ENCODE results near the gene INHBC. TPM values are rescaled to one million over a fixed set of nuclear protein-coding genes. Genes with fewer than 3 reads are reported as not detected.
"Not testable (repeated sequence)": the region's sequence is repeated elsewhere in the genome, so short reads cannot be mapped to it uniquely, and the experiment has no call there.

INHBC gene
- total RNA-seq, 1 donor from 2014 or later, result not detected

DNA sequence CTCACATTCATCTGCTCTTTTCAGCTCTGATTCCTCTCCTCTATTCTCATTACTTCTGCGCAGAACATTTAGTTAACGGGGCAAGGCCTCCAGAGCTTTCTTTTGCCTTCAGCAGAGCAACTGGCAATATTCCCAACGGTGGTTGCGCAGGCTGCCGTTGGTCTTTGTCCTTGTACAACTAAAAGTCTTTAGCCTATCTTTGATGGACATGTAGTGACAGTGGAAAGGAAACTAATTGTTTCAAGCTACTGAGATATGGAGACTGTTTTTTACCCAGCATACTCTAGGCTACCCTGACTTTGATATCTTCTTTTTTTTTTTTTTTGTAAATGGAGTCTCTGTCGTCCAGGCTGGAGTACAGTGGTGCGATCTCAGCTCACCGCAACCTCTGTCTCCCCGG is 16.3 kb upstream of the INHBC start:
- Mint-ChIP-seq H3K36me3 (ENCODE audit: unreplicated experiment) (peaks cover 16% of the 10 kb centered on the region), H3K27ac (ENCODE audit: unreplicated experiment) (no peak overlapping the region), H3K9me3 (ENCODE audit: unreplicated experiment) (no peaks in the 10 kb centered on the region), H3K27me3 (ENCODE audit: unreplicated experiment) (no peaks in the 10 kb centered on the region), H3K4me1 (ENCODE audit: unreplicated experiment) (peaks cover 3% of the 10 kb centered on the region), H3K4me3 (ENCODE audit: unreplicated experiment) (no peak overlapping the region)
- TF ChIP-seq, protein P1, sequence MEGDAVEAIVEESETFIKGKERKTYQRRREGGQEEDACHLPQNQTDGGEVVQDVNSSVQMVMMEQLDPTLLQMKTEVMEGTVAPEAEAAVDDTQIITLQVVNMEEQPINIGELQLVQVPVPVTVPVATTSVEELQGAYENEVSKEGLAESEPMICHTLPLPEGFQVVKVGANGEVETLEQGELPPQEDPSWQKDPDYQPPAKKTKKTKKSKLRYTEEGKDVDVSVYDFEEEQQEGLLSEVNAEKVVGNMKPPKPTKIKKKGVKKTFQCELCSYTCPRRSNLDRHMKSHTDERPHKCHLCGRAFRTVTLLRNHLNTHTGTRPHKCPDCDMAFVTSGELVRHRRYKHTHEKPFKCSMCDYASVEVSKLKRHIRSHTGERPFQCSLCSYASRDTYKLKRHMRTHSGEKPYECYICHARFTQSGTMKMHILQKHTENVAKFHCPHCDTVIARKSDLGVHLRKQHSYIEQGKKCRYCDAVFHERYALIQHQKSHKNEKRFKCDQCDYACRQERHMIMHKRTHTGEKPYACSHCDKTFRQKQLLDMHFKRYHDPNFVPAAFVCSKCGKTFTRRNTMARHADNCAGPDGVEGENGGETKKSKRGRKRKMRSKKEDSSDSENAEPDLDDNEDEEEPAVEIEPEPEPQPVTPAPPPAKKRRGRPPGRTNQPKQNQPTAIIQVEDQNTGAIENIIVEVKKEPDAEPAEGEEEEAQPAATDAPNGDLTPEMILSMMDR (IDR thresholded peaks at IDR 0.05), result no peak
- DNase-seq (ENCODE audit: extremely low spot score, unreplicated experiment), result no peak

DNA sequence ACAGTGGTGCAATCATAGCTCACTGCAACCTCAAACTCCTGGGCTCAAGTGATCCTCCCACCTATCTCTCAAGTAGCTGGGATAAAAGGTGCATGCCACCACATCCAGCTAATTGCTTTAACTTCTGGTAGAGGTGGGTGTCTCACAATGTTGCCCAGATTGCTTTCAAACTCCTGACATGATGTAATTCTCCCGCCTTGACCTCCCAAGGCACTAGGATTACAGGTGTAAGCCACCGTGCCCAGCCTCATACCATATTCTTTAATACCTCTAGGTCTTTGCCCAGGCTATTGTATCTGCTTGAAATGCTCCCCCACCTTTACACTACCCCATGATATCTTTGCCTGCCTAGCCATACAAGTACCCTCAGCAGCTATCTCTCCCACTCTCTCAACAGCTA is 15.1 kb upstream of the INHBC start:
- Mint-ChIP-seq H3K27me3 (ENCODE audit: unreplicated experiment) (no peaks in the 10 kb centered on the region), H3K36me3 (ENCODE audit: unreplicated experiment) (peaks cover 18% of the 10 kb centered on the region), H3K9me3 (ENCODE audit: unreplicated experiment) (no peaks in the 10 kb centered on the region), H3K4me1 (ENCODE audit: unreplicated experiment) (peaks cover 3% of the 10 kb centered on the region), H3K27ac (ENCODE audit: unreplicated experiment) (no peak overlapping the region), H3K4me3 (ENCODE audit: unreplicated experiment) (no peak overlapping the region)
- DNase-seq (ENCODE audit: extremely low spot score, unreplicated experiment), result no peak
- TF ChIP-seq, protein P1 (IDR thresholded peaks at IDR 0.05), result no peak

DNA sequence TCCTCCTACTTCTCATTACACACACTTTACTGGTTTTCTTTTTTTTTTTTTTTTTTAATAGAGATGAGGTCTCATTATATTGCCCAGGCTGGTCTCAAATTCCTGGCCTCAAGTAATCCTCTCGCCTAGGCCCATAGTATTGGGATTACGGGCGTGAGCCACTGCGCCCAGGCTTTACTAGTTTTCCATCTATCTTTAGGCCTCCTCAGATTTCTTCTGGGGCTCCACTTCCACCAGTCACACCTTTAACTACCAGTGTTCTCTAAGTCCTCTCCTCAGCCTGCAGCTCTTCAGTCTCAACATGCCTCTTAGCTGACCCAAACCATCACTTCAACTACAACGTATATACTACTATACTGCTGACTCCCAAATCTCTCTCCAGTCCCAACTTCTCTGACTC is 14.1 kb upstream of the INHBC start:
- no peak overlapping the region for H3K27ac Mint-ChIP-seq (ENCODE audit: unreplicated experiment)
- no peak overlapping the region for H3K4me3 Mint-ChIP-seq (ENCODE audit: unreplicated experiment)
- no peak for DNase-seq (ENCODE audit: extremely low spot score, unreplicated experiment)
- H3K9me3 Mint-ChIP-seq (ENCODE audit: unreplicated experiment), result no peaks in the 10 kb centered on the region
- TF ChIP-seq, protein P1 (IDR thresholded peaks at IDR 0.05), result no peak
- peaks cover 3% of the 10 kb centered on the region for H3K4me1 Mint-ChIP-seq (ENCODE audit: unreplicated experiment)
- peaks cover 20% of the 10 kb centered on the region for H3K36me3 Mint-ChIP-seq (ENCODE audit: unreplicated experiment)
- no peaks in the 10 kb centered on the region for H3K27me3 Mint-ChIP-seq (ENCODE audit: unreplicated experiment)

DNA sequence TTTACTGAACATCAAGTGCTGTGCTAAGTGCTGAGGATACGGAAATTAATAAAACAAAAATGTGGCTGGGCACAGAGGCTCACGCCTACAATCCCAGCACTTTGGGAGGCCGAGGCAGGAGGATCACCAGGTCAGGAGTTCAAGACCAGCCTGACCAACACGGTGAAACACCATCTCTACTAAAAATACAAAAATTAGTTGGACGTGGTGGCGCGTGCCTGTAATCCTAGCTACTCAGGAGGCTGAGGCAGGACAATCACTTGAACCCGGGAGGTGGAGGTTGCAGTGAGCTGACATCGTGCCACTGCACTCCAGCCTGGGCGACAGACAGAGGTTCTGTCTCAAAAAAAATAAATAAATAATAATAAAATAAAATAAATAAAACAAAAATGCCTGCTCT is 7.6 kb upstream of the INHBC start:
- not testable (repeated sequence) for DNase-seq (ENCODE audit: extremely low spot score, unreplicated experiment); H3K27me3 Mint-ChIP-seq (ENCODE audit: unreplicated experiment); H3K4me3 Mint-ChIP-seq (ENCODE audit: unreplicated experiment); H3K27ac Mint-ChIP-seq (ENCODE audit: unreplicated experiment); H3K9me3 Mint-ChIP-seq (ENCODE audit: unreplicated experiment)
- H3K36me3 Mint-ChIP-seq (ENCODE audit: unreplicated experiment), result peaks cover 16% of the 10 kb centered on the region
- peaks cover 27% of the 10 kb centered on the region for H3K4me1 Mint-ChIP-seq (ENCODE audit: unreplicated experiment)

DNA sequence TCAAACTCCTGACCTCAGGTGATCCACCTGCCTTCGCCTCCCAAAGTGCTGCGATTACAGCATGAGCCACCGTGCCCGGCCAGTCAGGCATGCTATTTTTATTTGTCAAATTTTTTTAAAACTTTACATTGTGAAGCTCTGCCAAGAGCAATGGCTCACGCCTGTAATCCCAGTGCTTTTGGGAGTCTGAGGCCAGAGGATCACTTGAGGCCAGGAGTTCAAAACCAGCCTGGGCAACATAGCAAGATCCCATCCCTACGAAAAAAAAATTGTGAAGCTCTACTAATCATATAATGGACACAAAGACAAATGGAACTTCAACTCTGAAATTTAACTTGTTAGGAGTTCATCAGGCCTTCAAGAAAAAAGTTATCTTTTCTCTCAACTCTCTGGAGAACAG is 5.6 kb upstream of the INHBC start:
- Mint-ChIP-seq H3K27ac (ENCODE audit: unreplicated experiment) (peak overlapping the region; percentile 97), H3K4me1 (ENCODE audit: unreplicated experiment) (peaks cover 27% of the 10 kb centered on the region), H3K36me3 (ENCODE audit: unreplicated experiment) (peaks cover 6% of the 10 kb centered on the region), H3K9me3 (ENCODE audit: unreplicated experiment) (no peaks in the 10 kb centered on the region), H3K27me3 (ENCODE audit: unreplicated experiment) (no peaks in the 10 kb centered on the region), H3K4me3 (ENCODE audit: unreplicated experiment) (peak overlapping the region; percentile 93)
- TF ChIP-seq, protein P1 (IDR thresholded peaks at IDR 0.05), result no peak
- no peak for DNase-seq (ENCODE audit: extremely low spot score, unreplicated experiment)
